ENCODE results near the gene NT5M. TPM values are rescaled to one million over a fixed set of nuclear protein-coding genes. Genes with fewer than 3 reads are reported as not detected.
A peak's percentile ranks its signal among the peaks of the same experiment; 100 is the strongest.
"Not testable (repeated sequence)": the region's sequence is repeated elsewhere in the genome, so short reads cannot be mapped to it uniquely, and the experiment has no call there.

Gene NT5M
- total RNA-seq, 2 experiments from 2014 or later, result 1.8 to 2.9 TPM

DNA sequence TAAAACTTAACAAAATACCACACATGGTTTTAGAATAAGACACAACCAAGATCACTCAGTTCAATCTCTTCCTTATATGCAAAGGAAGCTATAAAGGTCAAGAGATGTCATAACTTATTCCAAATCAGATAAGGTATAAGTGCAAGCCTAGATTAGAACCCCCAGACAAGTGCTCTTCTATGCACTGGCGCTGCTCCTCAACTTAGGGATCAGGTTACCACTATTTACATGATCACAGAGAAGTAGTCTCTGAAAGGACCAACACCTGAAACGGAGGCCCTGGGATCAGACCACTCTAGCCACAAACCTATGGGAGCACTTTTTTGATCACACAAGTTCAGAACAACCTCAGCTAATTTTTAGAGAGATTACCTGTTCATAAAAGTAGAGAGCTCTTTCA, 38.7 kb upstream of the NT5M start:
- intact Hi-C loops (cut with DNase I, micrococcal nuclease), result no loop called here
- Mint-ChIP-seq H3K4me3 (no peak overlapping the region), H3K9me3 (no peaks in the 10 kb centered on the region), H3K36me3 (ENCODE audit: low read depth) (peaks cover 66% of the 10 kb centered on the region), H3K27me3 (no peaks in the 10 kb centered on the region), H3K27ac (no peak overlapping the region), H3K4me1 (ENCODE audit: low read depth) (no peaks in the 10 kb centered on the region)
- no peak overlapping the region for H3K27ac ChIP-seq (ENCODE audit: low read depth in 1 of 2, low read length in 2 of 2)
- H3K27me3 ChIP-seq (ENCODE audit: control insufficient read depth in 1 of 2, insufficient read depth in 2 of 2, low read length in 2 of 2), result no peaks in the 10 kb centered on the region
- no peak for DNase-seq
- no peak overlapping the region for H3K4me3 ChIP-seq (ENCODE audit: low read length)
- no peak for ATAC-seq (ENCODE audit: poor library complexity)
- ChIA-PET POLR2A (no interaction called here), CTCF (interaction anchor here (0.7 to 1.4 kb wide), 2 partner anchors 8 to 769 kb away, joined by 3 to 4 read pairs; no protein-coding TSS in a partner anchor)
- no peaks in the 10 kb centered on the region for H3K9me3 ChIP-seq (ENCODE audit: control insufficient read depth in 1 of 2, insufficient read depth in 1 of 2, low read length in 2 of 2)
- H3K36me3 ChIP-seq (ENCODE audit: insufficient read depth, low read length), result peaks cover 69% of the 10 kb centered on the region
- no peaks in the 10 kb centered on the region for H3K4me1 ChIP-seq (ENCODE audit: insufficient read depth, low read length)
- TF ChIP-seq, protein P1, sequence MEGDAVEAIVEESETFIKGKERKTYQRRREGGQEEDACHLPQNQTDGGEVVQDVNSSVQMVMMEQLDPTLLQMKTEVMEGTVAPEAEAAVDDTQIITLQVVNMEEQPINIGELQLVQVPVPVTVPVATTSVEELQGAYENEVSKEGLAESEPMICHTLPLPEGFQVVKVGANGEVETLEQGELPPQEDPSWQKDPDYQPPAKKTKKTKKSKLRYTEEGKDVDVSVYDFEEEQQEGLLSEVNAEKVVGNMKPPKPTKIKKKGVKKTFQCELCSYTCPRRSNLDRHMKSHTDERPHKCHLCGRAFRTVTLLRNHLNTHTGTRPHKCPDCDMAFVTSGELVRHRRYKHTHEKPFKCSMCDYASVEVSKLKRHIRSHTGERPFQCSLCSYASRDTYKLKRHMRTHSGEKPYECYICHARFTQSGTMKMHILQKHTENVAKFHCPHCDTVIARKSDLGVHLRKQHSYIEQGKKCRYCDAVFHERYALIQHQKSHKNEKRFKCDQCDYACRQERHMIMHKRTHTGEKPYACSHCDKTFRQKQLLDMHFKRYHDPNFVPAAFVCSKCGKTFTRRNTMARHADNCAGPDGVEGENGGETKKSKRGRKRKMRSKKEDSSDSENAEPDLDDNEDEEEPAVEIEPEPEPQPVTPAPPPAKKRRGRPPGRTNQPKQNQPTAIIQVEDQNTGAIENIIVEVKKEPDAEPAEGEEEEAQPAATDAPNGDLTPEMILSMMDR (IDR thresholded peaks at IDR 0.05), result no peak

DNA sequence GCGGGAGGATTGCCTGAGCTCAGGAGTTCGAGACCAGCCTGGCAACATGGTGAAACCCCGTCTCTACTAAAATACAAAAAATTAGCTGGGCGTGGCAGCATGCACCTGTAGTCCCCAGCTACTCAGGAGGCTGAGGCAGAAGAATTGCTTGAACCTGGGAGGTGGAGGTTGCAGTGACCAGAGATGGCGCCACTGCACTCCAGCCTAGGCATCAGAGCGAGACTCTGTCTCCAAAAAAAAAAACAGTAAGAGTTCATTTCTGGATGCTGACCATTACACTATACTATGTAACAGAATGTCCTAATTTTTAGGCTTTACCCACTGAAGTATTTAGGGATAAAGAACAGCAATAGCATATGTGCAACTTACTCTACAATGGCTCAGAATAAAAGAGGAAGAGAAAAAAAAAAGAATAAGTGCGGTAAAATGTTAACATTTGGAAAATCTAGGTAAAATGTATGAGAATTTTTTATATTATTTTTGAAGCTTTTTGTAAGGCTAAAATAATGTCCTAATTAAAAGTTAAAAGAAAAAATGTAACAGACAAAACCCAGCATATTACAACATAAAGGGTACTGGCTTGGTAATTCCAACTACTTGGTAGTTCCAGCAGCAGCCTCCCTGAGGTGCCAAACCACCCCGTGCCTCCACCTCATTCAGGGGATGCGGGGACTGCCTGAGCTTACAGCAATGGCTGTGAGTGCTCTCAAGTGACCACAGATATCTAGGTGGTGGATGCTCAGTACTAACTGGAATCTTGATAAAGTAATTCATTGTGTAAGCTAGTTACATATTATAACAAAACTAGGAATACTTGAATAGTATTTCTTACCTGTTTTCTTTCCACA, 33.0 kb upstream of the NT5M start:
- no peak overlapping the region for H3K27ac Mint-ChIP-seq
- H3K9me3 ChIP-seq (ENCODE audit: control insufficient read depth in 1 of 2, insufficient read depth in 1 of 2, low read length in 2 of 2), result no peaks in the 10 kb centered on the region
- no peaks in the 10 kb centered on the region for H3K4me1 ChIP-seq (ENCODE audit: insufficient read depth, low read length)
- H3K4me3 Mint-ChIP-seq, result no peak overlapping the region
- H3K4me3 ChIP-seq (ENCODE audit: low read length), result no peak overlapping the region
- H3K27me3 Mint-ChIP-seq, result no peaks in the 10 kb centered on the region
- no peak for ATAC-seq (ENCODE audit: poor library complexity)
- TF ChIP-seq, protein P1 (IDR thresholded peaks at IDR 0.05), result no peak
- CTCF ChIA-PET, result interaction anchor here (0.8 to 1.7 kb wide), 4 partner anchors 11 to 43 kb away, joined by 3 to 4 read pairs (median 4); no protein-coding TSS in a partner anchor
- POLR2A ChIA-PET, result no interaction called here
- H3K36me3 Mint-ChIP-seq (ENCODE audit: low read depth), result peaks cover 84% of the 10 kb centered on the region
- no peaks in the 10 kb centered on the region for H3K4me1 Mint-ChIP-seq (ENCODE audit: low read depth)
- no peaks in the 10 kb centered on the region for H3K27me3 ChIP-seq (ENCODE audit: control insufficient read depth in 1 of 2, insufficient read depth in 2 of 2, low read length in 2 of 2)
- intact Hi-C loops (cut with DNase I, micrococcal nuclease), result no loop called here
- peaks cover 78% of the 10 kb centered on the region for H3K36me3 ChIP-seq (ENCODE audit: insufficient read depth, low read length)
- no peak overlapping the region for H3K27ac ChIP-seq (ENCODE audit: low read depth in 1 of 2, low read length in 2 of 2)
- H3K9me3 Mint-ChIP-seq, result no peaks in the 10 kb centered on the region
- peak in 6 of 14 experiments; percentile 10 to 47 (median 21) for DNase-seq

DNA sequence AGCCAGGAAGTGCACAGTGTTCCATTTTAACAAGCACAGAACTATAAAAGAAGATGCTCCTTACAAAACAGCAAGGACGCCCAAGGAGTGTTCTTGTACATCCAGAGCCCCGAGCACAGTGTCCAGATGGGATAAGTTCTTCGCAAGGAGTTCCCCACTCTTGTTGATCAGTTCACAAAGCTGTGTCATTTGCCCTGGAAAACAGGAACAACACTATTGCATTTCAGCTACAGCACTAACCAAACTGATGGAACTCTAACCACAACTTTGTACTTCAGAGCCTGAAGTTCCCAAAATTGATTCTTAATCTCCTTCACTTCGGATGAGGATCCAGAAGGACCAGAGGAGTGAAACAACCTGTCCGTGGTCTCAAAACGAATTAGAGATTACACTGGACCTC, 27.2 kb upstream of the NT5M start:
- H3K27ac ChIP-seq (ENCODE audit: low read depth in 1 of 2, low read length in 2 of 2), result no peak overlapping the region
- H3K27me3 ChIP-seq (ENCODE audit: control insufficient read depth in 1 of 2, insufficient read depth in 2 of 2, low read length in 2 of 2), result no peaks in the 10 kb centered on the region
- peaks cover 52% of the 10 kb centered on the region for H3K36me3 ChIP-seq (ENCODE audit: insufficient read depth, low read length)
- intact Hi-C loops (cut with DNase I, micrococcal nuclease), result no loop called here
- TF ChIP-seq, protein P1 (IDR thresholded peaks at IDR 0.05), result no peak
- Mint-ChIP-seq H3K9me3 (no peaks in the 10 kb centered on the region), H3K4me3 (no peak overlapping the region), H3K36me3 (ENCODE audit: low read depth) (peaks cover 63% of the 10 kb centered on the region), H3K27ac (no peak overlapping the region), H3K4me1 (ENCODE audit: low read depth) (peaks cover 36% of the 10 kb centered on the region), H3K27me3 (no peaks in the 10 kb centered on the region)
- H3K4me3 ChIP-seq (ENCODE audit: low read length), result no peak overlapping the region
- ATAC-seq (ENCODE audit: poor library complexity) (no peak), DNase-seq (peak in 2 of 14 experiments; percentile 33)
- ChIA-PET POLR2A (no interaction called here), CTCF (interaction anchor here (0.8 kb wide), 1 partner anchor 39 kb away, joined by 3 read pairs; no protein-coding TSS in a partner anchor)
- H3K9me3 ChIP-seq (ENCODE audit: control insufficient read depth in 1 of 2, insufficient read depth in 1 of 2, low read length in 2 of 2), result no peaks in the 10 kb centered on the region
- peaks cover 29% of the 10 kb centered on the region for H3K4me1 ChIP-seq (ENCODE audit: insufficient read depth, low read length)

DNA sequence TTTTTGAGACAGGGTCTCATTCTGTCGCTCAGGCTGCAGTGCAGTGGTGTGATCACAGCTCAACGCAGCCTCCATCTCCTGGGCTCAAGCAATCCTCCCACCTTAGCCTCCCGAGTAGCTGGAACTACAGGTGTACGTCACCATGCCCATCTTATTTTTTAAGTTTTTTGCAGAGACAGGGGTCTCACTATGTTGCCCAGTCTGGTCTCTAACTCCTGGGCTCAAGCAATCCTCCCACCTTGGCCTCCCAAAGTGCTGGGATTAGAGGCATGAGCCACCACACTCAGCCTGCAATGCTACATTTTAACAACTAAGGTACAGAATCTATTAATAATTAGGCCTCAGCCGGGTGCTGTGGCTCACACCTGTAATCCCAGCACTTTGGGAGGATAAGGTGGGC, 25.7 kb upstream of the NT5M start:
- H3K4me1 Mint-ChIP-seq (ENCODE audit: low read depth), result peaks cover 46% of the 10 kb centered on the region
- not testable (repeated sequence) for ATAC-seq (ENCODE audit: poor library complexity)

More for the DNA sequence above, 25.7 kb upstream of the NT5M start:
- H3K27ac ChIP-seq (ENCODE audit: low read depth in 1 of 2, low read length in 2 of 2); DNase-seq; POLR2A ChIA-PET; H3K27me3 Mint-ChIP-seq; H3K27me3 ChIP-seq (ENCODE audit: control insufficient read depth in 1 of 2, insufficient read depth in 2 of 2, low read length in 2 of 2); CTCF ChIA-PET; H3K4me3 Mint-ChIP-seq; intact Hi-C loops (cut with DNase I, micrococcal nuclease); H3K4me3 ChIP-seq (ENCODE audit: low read length); H3K9me3 ChIP-seq (ENCODE audit: control insufficient read depth in 1 of 2, insufficient read depth in 1 of 2, low read length in 2 of 2); H3K9me3 Mint-ChIP-seq: not testable (repeated sequence)
- peaks cover 56% of the 10 kb centered on the region for H3K36me3 Mint-ChIP-seq (ENCODE audit: low read depth)
- H3K4me1 ChIP-seq (ENCODE audit: insufficient read depth, low read length), result peaks cover 36% of the 10 kb centered on the region
- H3K27ac Mint-ChIP-seq, result peak overlapping the region; percentile 15
- H3K36me3 ChIP-seq (ENCODE audit: insufficient read depth, low read length), result peaks cover 42% of the 10 kb centered on the region

Data from CD4-positive, alpha-beta T cell (primary cell).